ACHN (cell line): ENCODE measurements around the gene SCAP.

Experiments used
- DNase-seq: peaks from one replicate; pipeline ENCODE4 v3.0.0-alpha.2; 2015
- in situ Hi-C: cut with HindIII; loops from 2 replicates; pipeline ENCODE4 v1.10.0; 2017; ENCODE audit warnings: low sequenced_read_pairs, low pct_ligation_motif_present, low pct_unique_long_range_greater_than_20kb

The SCAP gene

GRCh38 chr3:47420511-47421484 lies 54.9 kb downstream of the SCAP start:
- in situ Hi-C loops = no loop called here
- DNase-seq = peak; percentile 84

DNA sequence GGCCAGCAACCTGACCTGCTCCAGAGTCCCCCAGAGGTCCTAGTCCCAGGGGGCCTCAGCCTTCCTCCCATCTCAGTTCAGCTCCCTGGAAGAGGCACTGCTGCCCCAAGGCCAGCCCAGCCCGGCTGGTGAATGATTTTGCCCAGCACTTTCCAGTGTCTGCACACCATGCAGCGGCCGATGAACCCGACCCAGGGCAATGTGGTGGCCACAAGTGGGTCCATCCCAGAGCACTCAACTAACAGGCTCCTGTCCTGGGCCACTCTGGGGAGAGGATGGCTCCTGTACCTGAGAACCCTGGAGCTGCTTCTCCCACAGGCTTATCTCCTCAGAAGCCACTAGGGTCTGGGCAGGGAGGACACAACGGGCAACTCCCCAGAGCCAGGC lies 55.7 kb downstream of the SCAP start:
- in situ Hi-C loops = no loop called here
- DNase-seq = no peak

- DNase-seq = no peak
- in situ Hi-C loops = no loop called here
These were observed 56.4 kb downstream of the SCAP start for GRCh38 chr3:47419083-47420043.

DNA sequence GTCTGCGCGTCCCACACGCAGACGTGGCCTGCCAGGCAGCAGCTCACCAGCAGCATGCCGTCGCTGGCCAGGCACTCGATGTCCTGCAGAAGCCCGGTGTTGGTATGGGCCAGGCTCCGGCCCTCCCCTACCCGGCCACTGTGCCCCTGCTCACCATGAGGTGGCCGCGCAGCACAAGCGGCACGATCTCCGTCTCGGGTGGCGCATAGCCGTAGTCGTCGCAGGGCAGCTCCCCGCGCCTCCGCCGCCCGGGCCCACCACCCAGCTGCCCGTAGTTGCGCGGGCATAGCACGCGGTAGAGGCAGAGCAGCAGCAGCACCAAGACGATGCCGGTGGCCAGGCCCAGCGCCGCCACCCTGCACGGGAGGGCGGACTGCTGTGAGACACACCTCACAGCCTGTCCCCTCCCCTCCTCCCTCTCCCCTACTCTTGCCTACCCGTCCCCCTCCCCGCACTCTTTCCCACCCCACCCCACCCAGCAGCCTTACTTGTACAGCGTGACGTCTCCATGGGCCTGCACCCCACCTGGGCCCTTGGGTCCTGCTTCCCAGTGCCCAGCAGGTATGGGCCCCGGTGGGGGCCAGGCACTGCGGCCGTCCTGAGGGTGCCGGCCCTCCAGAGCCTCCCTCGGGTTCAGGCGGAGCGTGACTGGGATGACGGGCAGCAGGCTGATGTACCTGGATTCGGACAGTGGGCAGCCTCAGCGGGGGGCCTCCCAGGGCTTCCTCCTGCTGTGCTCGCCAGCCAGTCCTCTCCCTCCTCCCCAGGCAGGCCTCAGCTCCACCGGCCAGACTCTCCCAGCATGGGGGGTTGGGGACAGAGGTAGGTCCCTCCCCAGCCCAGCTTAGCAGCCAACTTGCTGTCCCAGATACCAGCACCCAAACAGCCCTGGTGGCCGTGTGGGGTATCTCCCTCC lies 57.3 kb downstream of the SCAP start:
- DNase-seq = peak; percentile 6
- in situ Hi-C loops = no loop called here

DNA sequence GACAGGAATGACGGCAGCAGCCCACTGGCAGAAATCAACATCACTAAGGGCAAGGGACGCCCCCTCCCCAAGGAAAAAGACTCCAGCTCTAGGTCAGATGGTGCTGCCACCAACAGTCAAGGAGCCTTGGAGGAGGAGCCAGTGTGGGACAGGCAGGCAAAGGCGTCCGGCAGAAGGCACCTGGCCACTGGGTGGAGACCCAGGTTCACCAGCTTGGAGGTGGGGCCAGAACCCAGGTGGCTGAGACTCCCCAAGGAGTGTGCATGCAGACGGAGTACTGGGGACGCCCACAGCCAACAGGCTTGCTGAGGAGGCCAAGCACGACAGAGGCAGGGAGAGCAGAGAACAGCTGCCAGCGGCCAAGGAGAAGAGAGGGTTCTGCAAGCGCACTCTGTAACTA lies 59.7 kb downstream of the SCAP start:
- DNase-seq = no peak
- in situ Hi-C loops = no loop called here

DNA sequence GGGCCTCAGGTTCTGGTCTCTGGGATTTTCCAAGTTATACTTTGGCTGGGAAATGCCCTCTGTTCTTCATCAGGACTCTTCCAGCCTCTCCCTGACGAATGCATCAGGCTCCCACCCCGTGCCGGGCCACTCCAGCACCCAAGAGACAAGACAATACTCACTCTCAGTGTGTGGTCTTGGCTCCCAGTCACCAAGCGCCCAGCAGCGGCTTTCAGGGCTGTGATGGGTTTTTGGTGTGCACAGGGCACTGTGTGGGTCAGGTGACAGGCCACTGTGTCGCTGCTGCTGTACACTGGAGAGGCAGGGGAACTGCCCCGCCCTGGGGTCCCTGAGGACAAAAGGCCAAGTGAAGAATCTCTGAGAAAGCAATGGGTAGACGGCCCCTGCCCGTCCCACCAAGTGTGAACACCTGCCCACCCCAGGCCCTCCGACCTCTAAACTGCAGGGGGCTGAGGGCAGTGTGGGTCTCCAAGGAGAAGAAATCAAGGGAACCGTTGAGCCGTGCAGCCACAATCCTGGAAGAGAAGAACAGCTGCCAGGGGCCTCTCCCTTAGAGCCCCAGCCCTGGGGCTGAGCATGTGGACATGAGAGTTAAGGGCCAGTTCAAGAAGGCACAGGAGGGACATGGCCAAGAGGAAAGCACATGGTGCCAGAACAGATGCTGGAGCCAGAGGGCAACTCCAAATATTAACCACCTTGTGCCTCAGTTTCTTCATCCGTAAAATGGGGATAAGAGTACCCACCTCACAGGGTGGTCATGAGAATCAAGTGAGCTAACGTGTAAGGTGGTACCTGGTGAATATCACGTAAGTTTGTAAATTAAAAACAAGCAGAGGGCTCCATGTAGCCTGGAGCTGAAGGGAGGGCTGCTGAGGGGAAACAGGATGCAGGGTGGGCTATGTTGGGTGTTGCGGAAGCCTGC lies 60.8 kb downstream of the SCAP start:
- no peak for DNase-seq
- in situ Hi-C loops = no loop called here

- DNase-seq = no peak
- in situ Hi-C loops = no loop called here
These were observed 61.6 kb downstream of the SCAP start for GRCh38 chr3:47414161-47414564.

- no peak for DNase-seq
- in situ Hi-C loops = no loop called here
These were observed 62.0 kb downstream of the SCAP start for GRCh38 chr3:47413751-47414150.

GRCh38 chr3:47412842-47413520 lies 62.8 kb downstream of the SCAP start:
- no peak for DNase-seq
- in situ Hi-C loops = no loop called here

DNA sequence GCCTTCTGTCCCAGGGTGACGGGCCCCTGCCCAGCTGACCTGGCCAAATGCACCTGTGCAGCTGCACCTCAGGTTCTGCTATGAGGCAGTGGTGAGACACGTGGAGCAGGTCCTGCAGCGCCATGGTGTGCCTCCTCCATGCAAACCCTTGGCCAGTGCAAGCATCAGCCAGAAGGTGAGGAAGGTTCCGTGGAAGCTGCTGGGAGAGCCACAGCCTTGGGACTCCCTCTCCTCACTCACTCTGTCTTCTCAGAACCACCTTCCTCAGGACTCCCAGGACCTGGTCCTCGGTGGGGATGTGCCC lies 63.3 kb downstream of the SCAP start:
- in situ Hi-C loops = no loop called here
- DNase-seq = no peak

DNA sequence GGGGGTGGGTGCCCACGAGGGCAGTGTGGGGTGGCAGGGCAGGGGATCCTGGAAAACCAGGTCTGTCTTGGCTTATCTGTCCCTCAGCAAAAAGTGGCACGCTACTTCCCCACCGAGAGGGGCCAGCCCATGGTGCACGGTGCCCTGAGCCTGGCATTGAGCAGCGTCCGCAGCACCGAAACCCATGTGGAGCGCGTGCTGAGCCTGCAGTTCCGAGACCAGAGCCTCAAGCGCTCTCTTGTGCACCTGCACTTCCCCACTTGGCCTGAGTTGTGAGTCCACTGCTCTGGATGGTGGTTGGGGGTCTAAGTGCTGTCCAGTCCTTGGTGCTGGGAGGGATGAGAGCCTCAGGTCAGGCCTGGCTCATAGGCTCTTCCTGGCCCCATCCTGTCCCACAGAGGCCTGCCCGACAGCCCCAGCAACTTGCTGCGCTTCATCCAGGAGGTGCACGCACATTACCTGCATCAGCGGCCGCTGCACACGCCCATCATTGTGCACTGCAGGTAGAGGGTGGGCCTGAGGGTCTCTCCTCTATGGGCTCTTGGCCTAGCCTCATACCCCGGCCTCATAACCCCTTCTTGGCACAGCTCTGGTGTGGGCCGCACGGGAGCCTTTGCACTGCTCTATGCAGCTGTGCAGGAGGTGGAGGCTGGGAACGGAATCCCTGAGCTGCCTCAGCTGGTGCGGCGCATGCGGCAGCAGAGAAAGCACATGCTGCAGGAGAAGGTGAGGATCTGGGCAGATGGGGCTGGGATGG lies 63.9 kb downstream of the SCAP start:
- DNase-seq = no peak
- in situ Hi-C loops = no loop called here

- no peak for DNase-seq
- in situ Hi-C loops = no loop called here
These were observed 64.7 kb downstream of the SCAP start for GRCh38 chr3:47410801-47411646.

GRCh38 chr3:47410417-47410720 lies 65.4 kb downstream of the SCAP start:
- in situ Hi-C loops = no loop called here
- DNase-seq = no peak

DNA sequence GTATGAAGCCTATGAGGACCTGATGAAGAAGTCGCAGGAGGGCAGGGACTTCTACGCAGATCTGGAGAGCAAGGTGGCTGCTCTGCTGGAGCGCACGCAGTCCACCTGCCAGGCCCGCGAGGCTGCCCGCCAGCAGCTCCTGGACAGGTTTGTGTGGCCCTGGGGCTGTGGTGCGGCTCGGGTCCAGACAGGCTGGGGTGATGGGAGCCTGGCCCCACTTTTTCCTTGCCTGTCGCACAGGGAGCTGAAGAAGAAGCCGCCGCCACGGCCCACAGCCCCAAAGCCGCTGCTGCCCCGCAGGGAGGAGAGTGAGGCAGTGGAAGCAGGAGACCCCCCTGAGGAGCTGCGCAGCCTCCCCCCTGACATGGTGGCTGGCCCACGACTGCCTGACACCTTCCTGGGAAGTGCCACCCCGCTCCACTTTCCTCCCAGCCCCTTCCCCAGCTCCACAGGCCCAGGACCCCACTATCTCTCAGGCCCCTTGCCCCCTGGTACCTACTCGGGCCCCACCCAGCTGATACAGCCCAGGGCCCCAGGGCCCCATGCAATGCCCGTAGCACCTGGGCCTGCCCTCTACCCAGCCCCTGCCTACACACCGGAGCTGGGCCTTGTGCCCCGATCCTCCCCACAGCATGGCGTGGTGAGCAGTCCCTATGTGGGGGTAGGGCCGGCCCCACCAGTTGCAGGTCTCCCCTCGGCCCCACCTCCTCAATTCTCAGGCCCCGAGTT lies 65.9 kb downstream of the SCAP start:
- in situ Hi-C loops = no loop called here
- no peak for DNase-seq

GRCh38 chr3:47409284-47409683 lies 66.5 kb downstream of the SCAP start:
- no peak for DNase-seq
- in situ Hi-C loops = no loop called here
